ENCODE results near the gene STAB1. TPM values are rescaled to one million over a fixed set of nuclear protein-coding genes. Genes with fewer than 3 reads are reported as not detected.

Gene STAB1
- total and polyA plus RNA-seq, 2 of the 13 experiments (the other 11 are each of a cell fraction or from before 2014, with no cell fraction given) = 0.09 to 0.34 TPM

DNA sequence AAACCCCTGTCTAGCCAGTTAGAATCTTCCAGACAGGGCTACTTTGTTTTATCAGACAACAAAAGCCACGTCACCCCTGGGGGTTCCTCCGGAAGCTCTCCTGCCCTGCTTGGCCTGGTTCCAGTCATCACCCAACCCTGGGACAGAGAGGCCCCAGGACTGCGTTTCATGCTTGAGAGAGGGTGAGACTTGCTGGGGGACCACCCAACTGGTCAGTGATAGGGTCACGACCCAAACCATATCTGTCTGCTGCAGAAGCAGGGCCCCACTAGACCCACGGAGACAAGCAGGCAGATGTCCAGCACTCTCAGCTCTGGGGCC is 37.3 kb downstream of the STAB1 start (continued):
- TF ChIP-seq ZNF33B (CRISPR knock-in tag; IDR thresholded peaks at IDR 0.05) (no peak), RBAK (CRISPR knock-in tag; IDR thresholded peaks at IDR 0.05) (no peak), TAF15 (IDR thresholded peaks at IDR 0.05; ENCODE audit: low read depth, low read length, poor library complexity, severe bottlenecking) (no peak), ZNF30 (CRISPR knock-in tag; IDR thresholded peaks at IDR 0.05) (no peak), KDM2A (CRISPR knock-in tag; IDR thresholded peaks at IDR 0.05; ENCODE audit: borderline replicate concordance, low read depth) (peak; percentile 34; the same call in 1 of the 2 replicates), GABPA (IDR thresholded peaks at IDR 0.05; ENCODE audit: low read depth, low read length) (no peak), GABPA (CRISPR knock-in tag; IDR thresholded peaks at IDR 0.05; ENCODE audit: low read depth) (peak; percentile 67), HIVEP1 (CRISPR knock-in tag; IDR thresholded peaks at IDR 0.05) (0 out of 2 replicates have a peak, but pooled peaks have one; percentile 6), AGO1 (IDR thresholded peaks at IDR 0.05; ENCODE audit: low read depth, low read length, poor library complexity, severe bottlenecking) (no peak), ZEB1 (IDR thresholded peaks at IDR 0.05; ENCODE audit: insufficient replicate concordance, low read depth) (no peak)
- TF ChIP-seq, protein P1, sequence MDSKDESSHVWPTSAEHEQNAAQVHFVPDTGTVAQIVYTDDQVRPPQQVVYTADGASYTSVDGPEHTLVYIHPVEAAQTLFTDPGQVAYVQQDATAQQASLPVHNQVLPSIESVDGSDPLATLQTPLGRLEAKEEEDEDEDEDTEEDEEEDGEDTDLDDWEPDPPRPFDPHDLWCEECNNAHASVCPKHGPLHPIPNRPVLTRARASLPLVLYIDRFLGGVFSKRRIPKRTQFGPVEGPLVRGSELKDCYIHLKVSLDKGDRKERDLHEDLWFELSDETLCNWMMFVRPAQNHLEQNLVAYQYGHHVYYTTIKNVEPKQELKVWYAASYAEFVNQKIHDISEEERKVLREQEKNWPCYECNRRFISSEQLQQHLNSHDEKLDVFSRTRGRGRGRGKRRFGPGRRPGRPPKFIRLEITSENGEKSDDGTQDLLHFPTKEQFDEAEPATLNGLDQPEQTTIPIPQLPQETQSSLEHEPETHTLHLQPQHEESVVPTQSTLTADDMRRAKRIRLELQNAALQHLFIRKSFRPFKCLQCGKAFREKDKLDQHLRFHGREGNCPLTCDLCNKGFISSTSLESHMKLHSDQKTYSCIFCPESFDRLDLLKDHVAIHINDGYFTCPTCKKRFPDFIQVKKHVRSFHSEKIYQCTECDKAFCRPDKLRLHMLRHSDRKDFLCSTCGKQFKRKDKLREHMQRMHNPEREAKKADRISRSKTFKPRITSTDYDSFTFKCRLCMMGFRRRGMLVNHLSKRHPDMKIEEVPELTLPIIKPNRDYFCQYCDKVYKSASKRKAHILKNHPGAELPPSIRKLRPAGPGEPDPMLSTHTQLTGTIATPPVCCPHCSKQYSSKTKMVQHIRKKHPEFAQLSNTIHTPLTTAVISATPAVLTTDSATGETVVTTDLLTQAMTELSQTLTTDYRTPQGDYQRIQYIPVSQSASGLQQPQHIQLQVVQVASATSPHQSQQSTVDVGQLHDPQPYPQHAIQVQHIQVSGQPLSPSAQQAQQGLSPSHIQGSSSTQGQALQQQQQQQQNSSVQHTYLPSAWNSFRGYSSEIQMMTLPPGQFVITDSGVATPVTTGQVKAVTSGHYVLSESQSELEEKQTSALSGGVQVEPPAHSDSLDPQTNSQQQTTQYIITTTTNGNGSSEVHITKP (CRISPR knock-in tag; IDR thresholded peaks at IDR 0.05; ENCODE audit: low read depth) = peak; percentile 94
- TF ChIP-seq, protein P2, sequence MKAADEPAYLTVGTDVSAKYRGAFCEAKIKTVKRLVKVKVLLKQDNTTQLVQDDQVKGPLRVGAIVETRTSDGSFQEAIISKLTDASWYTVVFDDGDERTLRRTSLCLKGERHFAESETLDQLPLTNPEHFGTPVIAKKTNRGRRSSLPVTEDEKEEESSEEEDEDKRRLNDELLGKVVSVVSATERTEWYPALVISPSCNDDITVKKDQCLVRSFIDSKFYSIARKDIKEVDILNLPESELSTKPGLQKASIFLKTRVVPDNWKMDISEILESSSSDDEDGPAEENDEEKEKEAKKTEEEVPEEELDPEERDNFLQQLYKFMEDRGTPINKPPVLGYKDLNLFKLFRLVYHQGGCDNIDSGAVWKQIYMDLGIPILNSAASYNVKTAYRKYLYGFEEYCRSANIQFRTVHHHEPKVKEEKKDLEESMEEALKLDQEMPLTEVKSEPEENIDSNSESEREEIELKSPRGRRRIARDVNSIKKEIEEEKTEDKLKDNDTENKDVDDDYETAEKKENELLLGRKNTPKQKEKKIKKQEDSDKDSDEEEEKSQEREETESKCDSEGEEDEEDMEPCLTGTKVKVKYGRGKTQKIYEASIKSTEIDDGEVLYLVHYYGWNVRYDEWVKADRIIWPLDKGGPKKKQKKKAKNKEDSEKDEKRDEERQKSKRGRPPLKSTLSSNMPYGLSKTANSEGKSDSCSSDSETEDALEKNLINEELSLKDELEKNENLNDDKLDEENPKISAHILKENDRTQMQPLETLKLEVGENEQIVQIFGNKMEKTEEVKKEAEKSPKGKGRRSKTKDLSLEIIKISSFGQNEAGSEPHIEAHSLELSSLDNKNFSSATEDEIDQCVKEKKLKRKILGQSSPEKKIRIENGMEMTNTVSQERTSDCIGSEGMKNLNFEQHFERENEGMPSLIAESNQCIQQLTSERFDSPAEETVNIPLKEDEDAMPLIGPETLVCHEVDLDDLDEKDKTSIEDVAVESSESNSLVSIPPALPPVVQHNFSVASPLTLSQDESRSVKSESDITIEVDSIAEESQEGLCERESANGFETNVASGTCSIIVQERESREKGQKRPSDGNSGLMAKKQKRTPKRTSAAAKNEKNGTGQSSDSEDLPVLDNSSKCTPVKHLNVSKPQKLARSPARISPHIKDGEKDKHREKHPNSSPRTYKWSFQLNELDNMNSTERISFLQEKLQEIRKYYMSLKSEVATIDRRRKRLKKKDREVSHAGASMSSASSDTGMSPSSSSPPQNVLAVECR (CRISPR knock-in tag; IDR thresholded peaks at IDR 0.05; ENCODE audit: borderline replicate concordance) = peak; percentile 27; the same call in 1 of the 2 replicates
- TF ChIP-seq, protein P3, sequence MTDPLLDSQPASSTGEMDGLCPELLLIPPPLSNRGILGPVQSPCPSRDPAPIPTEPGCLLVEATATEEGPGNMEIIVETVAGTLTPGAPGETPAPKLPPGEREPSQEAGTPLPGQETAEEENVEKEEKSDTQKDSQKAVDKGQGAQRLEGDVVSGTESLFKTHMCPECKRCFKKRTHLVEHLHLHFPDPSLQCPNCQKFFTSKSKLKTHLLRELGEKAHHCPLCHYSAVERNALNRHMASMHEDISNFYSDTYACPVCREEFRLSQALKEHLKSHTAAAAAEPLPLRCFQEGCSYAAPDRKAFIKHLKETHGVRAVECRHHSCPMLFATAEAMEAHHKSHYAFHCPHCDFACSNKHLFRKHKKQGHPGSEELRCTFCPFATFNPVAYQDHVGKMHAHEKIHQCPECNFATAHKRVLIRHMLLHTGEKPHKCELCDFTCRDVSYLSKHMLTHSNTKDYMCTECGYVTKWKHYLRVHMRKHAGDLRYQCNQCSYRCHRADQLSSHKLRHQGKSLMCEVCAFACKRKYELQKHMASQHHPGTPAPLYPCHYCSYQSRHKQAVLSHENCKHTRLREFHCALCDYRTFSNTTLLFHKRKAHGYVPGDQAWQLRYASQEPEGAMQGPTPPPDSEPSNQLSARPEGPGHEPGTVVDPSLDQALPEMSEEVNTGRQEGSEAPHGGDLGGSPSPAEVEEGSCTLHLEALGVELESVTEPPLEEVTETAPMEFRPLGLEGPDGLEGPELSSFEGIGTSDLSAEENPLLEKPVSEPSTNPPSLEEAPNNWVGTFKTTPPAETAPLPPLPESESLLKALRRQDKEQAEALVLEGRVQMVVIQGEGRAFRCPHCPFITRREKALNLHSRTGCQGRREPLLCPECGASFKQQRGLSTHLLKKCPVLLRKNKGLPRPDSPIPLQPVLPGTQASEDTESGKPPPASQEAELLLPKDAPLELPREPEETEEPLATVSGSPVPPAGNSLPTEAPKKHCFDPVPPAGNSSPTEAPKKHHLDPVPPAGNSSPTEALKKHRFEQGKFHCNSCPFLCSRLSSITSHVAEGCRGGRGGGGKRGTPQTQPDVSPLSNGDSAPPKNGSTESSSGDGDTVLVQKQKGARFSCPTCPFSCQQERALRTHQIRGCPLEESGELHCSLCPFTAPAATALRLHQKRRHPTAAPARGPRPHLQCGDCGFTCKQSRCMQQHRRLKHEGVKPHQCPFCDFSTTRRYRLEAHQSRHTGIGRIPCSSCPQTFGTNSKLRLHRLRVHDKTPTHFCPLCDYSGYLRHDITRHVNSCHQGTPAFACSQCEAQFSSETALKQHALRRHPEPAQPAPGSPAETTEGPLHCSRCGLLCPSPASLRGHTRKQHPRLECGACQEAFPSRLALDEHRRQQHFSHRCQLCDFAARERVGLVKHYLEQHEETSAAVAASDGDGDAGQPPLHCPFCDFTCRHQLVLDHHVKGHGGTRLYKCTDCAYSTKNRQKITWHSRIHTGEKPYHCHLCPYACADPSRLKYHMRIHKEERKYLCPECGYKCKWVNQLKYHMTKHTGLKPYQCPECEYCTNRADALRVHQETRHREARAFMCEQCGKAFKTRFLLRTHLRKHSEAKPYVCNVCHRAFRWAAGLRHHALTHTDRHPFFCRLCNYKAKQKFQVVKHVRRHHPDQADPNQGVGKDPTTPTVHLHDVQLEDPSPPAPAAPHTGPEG (CRISPR knock-in tag; IDR thresholded peaks at IDR 0.05) = 0 out of 2 replicates have a peak, but pooled peaks have one; percentile 6
- TF ChIP-seq, protein P4, sequence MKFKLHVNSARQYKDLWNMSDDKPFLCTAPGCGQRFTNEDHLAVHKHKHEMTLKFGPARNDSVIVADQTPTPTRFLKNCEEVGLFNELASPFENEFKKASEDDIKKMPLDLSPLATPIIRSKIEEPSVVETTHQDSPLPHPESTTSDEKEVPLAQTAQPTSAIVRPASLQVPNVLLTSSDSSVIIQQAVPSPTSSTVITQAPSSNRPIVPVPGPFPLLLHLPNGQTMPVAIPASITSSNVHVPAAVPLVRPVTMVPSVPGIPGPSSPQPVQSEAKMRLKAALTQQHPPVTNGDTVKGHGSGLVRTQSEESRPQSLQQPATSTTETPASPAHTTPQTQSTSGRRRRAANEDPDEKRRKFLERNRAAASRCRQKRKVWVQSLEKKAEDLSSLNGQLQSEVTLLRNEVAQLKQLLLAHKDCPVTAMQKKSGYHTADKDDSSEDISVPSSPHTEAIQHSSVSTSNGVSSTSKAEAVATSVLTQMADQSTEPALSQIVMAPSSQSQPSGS (CRISPR knock-in tag; IDR thresholded peaks at IDR 0.05) = 0 out of 2 replicates have a peak, but pooled peaks have one; percentile 14

All from HepG2 (cell line).